GM19438 (cell line): Measurements from ENCODE around the gene P2RY2.
"Not testable (repeated sequence)": the region's sequence is repeated elsewhere in the genome, so short reads cannot be mapped to it uniquely, and the experiment has no call there.

ENCODE experiments used
- ATAC-seq: cut with Tn5 transposase; IDR thresholded peaks from one replicate; pipeline ENCODE4 v1.9.1; 2021; ENCODE audit warnings: low read depth; ENCODE audit not compliant: unreplicated experiment

Gene P2RY2

GRCh38 chr11:73187854-73188253 is 30.2 kb upstream of the P2RY2 start:
- ATAC-seq, result no peak

GRCh38 chr11:73188301-73188700 is 29.8 kb upstream of the P2RY2 start:
- ATAC-seq, result no peak

- ATAC-seq, result no peak
Observed at GRCh38 chr11:73189315-73189714, 28.8 kb upstream of the P2RY2 start.

GRCh38 chr11:73189723-73190556 is 28.1 kb upstream of the P2RY2 start:
- no peak for ATAC-seq

- ATAC-seq, result no peak
Observed at GRCh38 chr11:73190557-73190885, 27.6 kb upstream of the P2RY2 start.

- ATAC-seq, result no peak
Observed at GRCh38 chr11:73191151-73191550, 26.9 kb upstream of the P2RY2 start.

GRCh38 chr11:73192272-73192671 is 25.8 kb upstream of the P2RY2 start:
- no peak for ATAC-seq

- no peak for ATAC-seq
Observed at GRCh38 chr11:73193251-73194033, 24.6 kb upstream of the P2RY2 start.

- ATAC-seq, result no peak
Observed at GRCh38 chr11:73194034-73194507, 24.0 kb upstream of the P2RY2 start.

- no peak for ATAC-seq
Observed at GRCh38 chr11:73194593-73194992, 23.5 kb upstream of the P2RY2 start.

GRCh38 chr11:73195191-73196007 is 22.7 kb upstream of the P2RY2 start:
- no peak for ATAC-seq

GRCh38 chr11:73196576-73196975 is 21.5 kb upstream of the P2RY2 start:
- ATAC-seq, result no peak

- ATAC-seq, result no peak
Observed at GRCh38 chr11:73197348-73197747, 20.7 kb upstream of the P2RY2 start.

GRCh38 chr11:73197787-73198186 is 20.3 kb upstream of the P2RY2 start:
- ATAC-seq, result not testable (repeated sequence)

GRCh38 chr11:73198677-73199076 is 19.4 kb upstream of the P2RY2 start:
- no peak for ATAC-seq

- no peak for ATAC-seq
Observed at GRCh38 chr11:73199446-73199845, 18.6 kb upstream of the P2RY2 start.

GRCh38 chr11:73200256-73200655 is 17.8 kb upstream of the P2RY2 start:
- no peak for ATAC-seq

GRCh38 chr11:73201249-73201648 is 16.8 kb upstream of the P2RY2 start:
- ATAC-seq, result no peak

GRCh38 chr11:73201888-73202780 is 15.9 kb upstream of the P2RY2 start:
- no peak for ATAC-seq

GRCh38 chr11:73203322-73203721 is 14.8 kb upstream of the P2RY2 start:
- no peak for ATAC-seq
